Endothelial cell of umbilical vein (primary cell): Measurements from ENCODE around the gene KDM4B. TPM values are rescaled to one million over a fixed set of nuclear protein-coding genes. Genes with fewer than 3 reads are reported as not detected.

Experiments
- BruUV-seq: library from RNA; stranded (reverse); fragments of 400-500 nt; replicated peaks from 2 replicates; lab custom pipeline; 2021; lab: Mats Ljungman, UMichigan
- CTCF ChIA-PET: fragments of 300-600, 350-600 bp; sonication (Branson Sonifier 250); formaldehyde crosslinking; loops from one replicate; lab custom pipeline; 2021; ENCODE audit warnings: antibody characterized with exemption, inconsistent platforms; lab: Charles Lee
- POLR2A ChIA-PET: fragments of 300-600, 350-600 bp; sonication (Branson Sonifier 250); formaldehyde crosslinking; loops from one replicate; lab custom pipeline; 2021; ENCODE audit warnings: antibody characterized with exemption, inconsistent platforms; lab: Charles Lee
- DNase-seq: peaks from one replicate; pipeline ENCODE4 v3.0.0-alpha.2; 2011; ENCODE audit warnings: low read depth, low spot score
- FAIRE-seq: peaks from 2 replicates; lab custom pipeline; 2011; peaks lifted over from hg19 to GRCh38; lab: Jason Lieb, UNC
- H2AFZ ChIP-seq: 2 replicates; pipeline ENCODE4 v1.6.0; 2012; ENCODE audit warnings: low read depth, low read length, control low read depth, inconsistent platforms
- H3K27ac ChIP-seq: 2 replicates; pipeline ENCODE4 v1.5.1; 2011; ENCODE audit warnings: low read depth, mild to moderate bottlenecking, control low read depth, low read length, moderate library complexity; ENCODE audit not compliant: insufficient read depth
- H3K27me3 ChIP-seq, 2 experiments: 2 replicates each; pipeline versions ENCODE4 v1.6.0 to v1.6.1; 2011; ENCODE audit warnings: low read length in 2 of 2, mixed read lengths in 1 of 2; ENCODE audit not compliant: control insufficient read depth in 2 of 2, insufficient read depth in 2 of 2
- H3K36me3 ChIP-seq, 2 experiments: 2 replicates in 1 of 2; 3 replicates in 1 of 2; pipeline ENCODE4 v1.5.1; 2011; ENCODE audit warnings: low read length in 2 of 2, mild to moderate bottlenecking in 1 of 2, moderate library complexity in 1 of 2; ENCODE audit not compliant: control insufficient read depth in 2 of 2, insufficient read depth in 2 of 2; ENCODE audit errors: extremely low read depth in 1 of 2
- H3K4me1 ChIP-seq: 3 replicates; pipeline ENCODE4 v1.5.1; 2011; ENCODE audit warnings: mild to moderate bottlenecking, low read length; ENCODE audit not compliant: control insufficient read depth, insufficient read depth; ENCODE audit errors: extremely low read depth
- H3K4me2 ChIP-seq: 2 replicates; pipeline ENCODE4 v1.6.1; 2011; ENCODE audit warnings: low read length, control low read depth, mixed read lengths; ENCODE audit not compliant: insufficient read depth
- H3K4me3 ChIP-seq, 3 experiments: fragments of 200-600 bp in 1 of 3; sonication (generic), shearing (Covaris generic) in 1 of 3; replicated peaks in 1 of 3; 2 replicates each; pipeline ENCODE4 v1.5.1; 2011 to 2016; ENCODE audit warnings: control low read depth in 3 of 3, low read length in 3 of 3, mild to moderate bottlenecking in 2 of 3, inconsistent platforms in 1 of 3, low read depth in 1 of 3, moderate library complexity in 1 of 3; ENCODE audit not compliant: insufficient read depth in 1 of 3
- H3K79me2 ChIP-seq: 2 replicates; pipeline ENCODE4 v1.6.0; 2012; ENCODE audit warnings: low read length, inconsistent platforms; ENCODE audit not compliant: control insufficient read depth, insufficient read depth
- H3K9ac ChIP-seq: replicated peaks from 2 replicates; pipeline ENCODE3; 2011; ENCODE audit warnings: low read length, control low read depth; ENCODE audit not compliant: insufficient read depth; ENCODE audit errors: extremely low read depth
- H3K9me1 ChIP-seq: replicated peaks from 3 replicates; pipeline ENCODE4 v1.6.0; 2011; ENCODE audit warnings: mild to moderate bottlenecking, low read length; ENCODE audit not compliant: control insufficient read depth, insufficient read depth; ENCODE audit errors: extremely low read depth
- H3K9me3 ChIP-seq: replicated peaks from 2 replicates; pipeline ENCODE4 v1.5.1; 2012; ENCODE audit warnings: low read length, inconsistent platforms; ENCODE audit not compliant: control insufficient read depth, insufficient read depth
- H4K20me1 ChIP-seq: replicated peaks from 2 replicates; pipeline ENCODE3; 2011; ENCODE audit warnings: mild to moderate bottlenecking, low read length; ENCODE audit not compliant: control insufficient read depth, insufficient read depth; ENCODE audit errors: extremely low read depth
- CTCF ChIP-seq, 2 donors: IDR thresholded peaks; 1 replicate in 1 of 2; 2 replicates in 1 of 2; pipeline ENCODE4 v1.5.1; 2011; ENCODE audit warnings: low read length in 2 of 2, mild to moderate bottlenecking in 2 of 2, moderate library complexity in 2 of 2, control low read depth in 1 of 2, inconsistent platforms in 1 of 2, low read depth in 1 of 2; ENCODE audit not compliant: insufficient read depth in 1 of 2; ENCODE audit errors: extremely low read depth in 1 of 2
- EZH2 ChIP-seq: IDR thresholded peaks from 2 replicates; pipeline ENCODE4 v1.6.1; 2012; ENCODE audit warnings: borderline replicate concordance, low read depth, mild to moderate bottlenecking, moderate library complexity, low read length, inconsistent platforms; ENCODE audit not compliant: severe bottlenecking
- FOS ChIP-seq: IDR thresholded peaks from 2 replicates; pipeline ENCODE4 v1.6.1; 2011; ENCODE audit warnings: mild to moderate bottlenecking, low read length, moderate library complexity, borderline replicate concordance; ENCODE audit not compliant: insufficient read depth
- GATA2 ChIP-seq: IDR thresholded peaks from 2 replicates; pipeline ENCODE4 v1.7.0; 2011; ENCODE audit warnings: low read depth, mild to moderate bottlenecking, moderate library complexity, mixed read lengths, low read length; ENCODE audit not compliant: insufficient read length, insufficient read depth
- JUN ChIP-seq: IDR thresholded peaks from 2 replicates; pipeline ENCODE4 v1.6.1; 2011; ENCODE audit warnings: borderline replicate concordance, low read depth; ENCODE audit not compliant: insufficient read length, insufficient read depth
- MAX ChIP-seq: IDR thresholded peaks from 2 replicates; pipeline ENCODE4 v1.6.1; 2011; ENCODE audit not compliant: insufficient read depth, insufficient read length
- MYC ChIP-seq: IDR thresholded peaks from one replicate; pipeline ENCODE4 v1.6.1; 2011; ENCODE audit warnings: mild to moderate bottlenecking, low read depth, low read length
- POLR2A ChIP-seq: IDR thresholded peaks from 2 replicates; pipeline ENCODE4 v1.6.1; 2012; ENCODE audit warnings: low read depth, mild to moderate bottlenecking, control low read depth, low read length
- POLR2AphosphoS5 ChIP-seq: IDR thresholded peaks from 2 replicates; pipeline ENCODE4 v1.6.1; 2012; ENCODE audit warnings: low read depth, mild to moderate bottlenecking, control low read depth, low read length, moderate library complexity; ENCODE audit not compliant: insufficient read depth
- dilution Hi-C: fragments of 300-500 bp; cut with MboI; formaldehyde crosslinking; loops from one replicate; pipeline ENCODE4 v1.15.0; 2019; ENCODE audit warnings: low sequenced_read_pairs; ENCODE audit not compliant: extremely low pct_ligation_motif_present
- intact Hi-C: fragments of 100-400 bp; cut with micrococcal nuclease; formaldehyde crosslinking; loops from one replicate; pipeline ENCODE4 v1.10.0; 2022
- polyA plus RNA-seq, 4 experiments: library from polyadenylated mRNA; depleted of rRNA in 3 of 4; stranded (reverse) in 3 of 4; unstranded in 1 of 4; fragments of >200 nt; gene quantifications; 2 replicates each; pipeline versions ENCODE4 v1.2.1 to v1.2.3, GENCODE V29; 2011 to 2012; ENCODE audit warnings: missing spikeins in 1 of 4
- total RNA-seq: library from RNA; stranded (reverse); gene quantifications from 2 replicates; pipeline ENCODE4 v1.2.3, GENCODE V29; 2021

KDM4B gene
- total and polyA plus RNA-seq, 2 donors (not counting 3 experiments of a cell fraction or from before 2014, with no cell fraction given), result 12.4 to 37.2 TPM

GRCh38 chr19:5064896-5065295 lies 96.0 kb downstream of the KDM4B start:
- Histone ChIP-seq H3K9ac (no peak overlapping the region), H3K36me3 (peaks cover 0 to 6% of the 10 kb centered on the region in 2 experiments), H4K20me1 (no peaks in the 10 kb centered on the region), H3K4me2 (no peak overlapping the region), H3K4me3 (no peak overlapping the region), H2AFZ (no peak overlapping the region), H3K27ac (no peak overlapping the region), H3K9me1 (no peaks in the 10 kb centered on the region), H3K79me2 (no peaks in the 10 kb centered on the region), H3K27me3 (no peaks in the 10 kb centered on the region), H3K4me1 (no peaks in the 10 kb centered on the region), H3K9me3 (no peaks in the 10 kb centered on the region)
- FAIRE-seq (no peak), DNase-seq (no peak)
- dilution Hi-C loops, result no loop called here
- ChIA-PET CTCF (no interaction called here), POLR2A (no interaction called here)
- intact Hi-C loops, result no loop called here
- BruUV-seq, result no TSS peak
- TF ChIP-seq POLR2A (no peak), JUN (no peak), EZH2 (no peak), MYC (no peak), CTCF (IDR thresholded peaks at IDR 0.05; ENCODE audit: extremely low read depth in 1 of 2, insufficient read depth in 1 of 2, low read depth in 1 of 2, low read length in 2 of 2) (no peak), FOS (no peak), POLR2AphosphoS5 (no peak), MAX (no peak), GATA2 (no peak)
